DMS53 (cell line): ENCODE data around the gene TIMM10B.
A peak's percentile ranks its signal among the peaks of the same experiment; 100 is the strongest.

Experiments
- DNase-seq: peaks from one replicate; lab custom pipeline; 2025; lab: John Stamatoyannopoulos, UW

Gene TIMM10B, protein sequence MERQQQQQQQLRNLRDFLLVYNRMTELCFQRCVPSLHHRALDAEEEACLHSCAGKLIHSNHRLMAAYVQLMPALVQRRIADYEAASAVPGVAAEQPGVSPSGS

DNA sequence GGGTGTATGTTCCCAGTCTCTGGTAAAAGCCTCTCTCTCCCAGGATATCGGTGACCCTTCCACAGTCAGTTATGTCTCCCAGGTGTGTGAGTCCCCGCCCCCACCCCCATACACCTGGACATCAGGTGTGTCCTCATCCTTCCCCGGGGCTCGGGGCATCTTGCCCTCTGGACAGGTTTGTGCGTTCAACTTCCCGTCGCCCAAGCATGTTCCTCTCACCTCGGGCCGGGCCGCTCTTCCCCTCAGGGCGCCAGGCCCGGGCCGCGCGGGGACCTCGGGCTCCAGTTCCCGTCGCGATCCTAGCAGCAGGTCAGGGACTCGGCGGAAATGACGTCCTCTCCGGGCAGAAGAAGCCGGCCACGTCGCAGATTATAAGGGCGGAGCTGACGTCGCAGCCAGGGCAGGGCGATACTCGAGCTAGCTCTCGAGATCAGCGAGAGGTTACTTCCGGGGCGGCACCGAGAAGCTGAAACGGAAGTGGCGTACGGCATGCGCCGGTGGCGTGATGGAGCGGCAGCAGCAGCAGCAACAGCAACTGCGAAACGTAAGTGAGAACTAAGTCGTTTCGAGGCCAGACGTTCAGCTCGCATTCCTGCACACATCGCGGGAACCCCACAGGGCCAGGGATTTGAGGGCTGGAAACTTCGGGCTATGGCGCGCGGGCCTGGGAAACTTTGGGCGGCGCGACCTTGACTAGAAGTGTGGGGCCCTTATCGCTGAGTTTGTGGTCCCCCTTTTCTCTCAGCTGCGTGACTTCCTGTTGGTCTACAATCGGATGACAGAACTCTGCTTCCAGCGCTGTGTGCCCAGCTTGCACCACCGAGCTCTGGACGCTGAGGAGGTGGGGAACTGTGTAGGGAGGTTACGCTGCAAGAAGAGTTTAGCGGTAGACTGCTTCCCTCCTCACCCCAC, at the start of gene TIMM10B, which contains the start of gene ARFIP2:
Gene TIMM10B (plus strand): TSS at position 490 of the 912 bp plus-strand sequence. CDS start 16 bp downstream, at position 506.
Gene ARFIP2 (minus strand): TSS at position 320 of the 912 bp plus-strand sequence. CDS start 910 bp downstream, outside the sequence.
- DNase-seq = peak; percentile 99

DNA sequence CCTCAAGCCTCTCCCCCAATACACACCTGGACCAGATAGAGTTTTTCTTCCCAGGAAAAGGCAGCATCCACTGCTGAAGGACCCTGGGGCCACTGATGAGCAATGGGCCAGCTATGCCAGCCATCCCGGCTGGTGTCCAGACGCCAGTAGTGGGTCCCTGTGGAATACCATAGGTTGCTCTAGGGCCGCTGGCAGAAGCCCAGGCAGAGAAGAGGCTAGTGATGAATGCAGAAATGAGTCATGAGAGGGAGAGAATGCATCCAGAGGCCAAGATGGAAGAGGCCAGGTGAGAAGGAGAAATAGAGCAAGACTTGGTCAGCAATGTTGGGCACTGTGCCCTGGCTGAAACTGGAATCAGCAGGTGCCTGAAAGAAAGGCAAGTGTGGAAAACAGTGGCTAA, 49.4 kb upstream of the TIMM10B start:
- DNase-seq = peak; percentile 11

DNA sequence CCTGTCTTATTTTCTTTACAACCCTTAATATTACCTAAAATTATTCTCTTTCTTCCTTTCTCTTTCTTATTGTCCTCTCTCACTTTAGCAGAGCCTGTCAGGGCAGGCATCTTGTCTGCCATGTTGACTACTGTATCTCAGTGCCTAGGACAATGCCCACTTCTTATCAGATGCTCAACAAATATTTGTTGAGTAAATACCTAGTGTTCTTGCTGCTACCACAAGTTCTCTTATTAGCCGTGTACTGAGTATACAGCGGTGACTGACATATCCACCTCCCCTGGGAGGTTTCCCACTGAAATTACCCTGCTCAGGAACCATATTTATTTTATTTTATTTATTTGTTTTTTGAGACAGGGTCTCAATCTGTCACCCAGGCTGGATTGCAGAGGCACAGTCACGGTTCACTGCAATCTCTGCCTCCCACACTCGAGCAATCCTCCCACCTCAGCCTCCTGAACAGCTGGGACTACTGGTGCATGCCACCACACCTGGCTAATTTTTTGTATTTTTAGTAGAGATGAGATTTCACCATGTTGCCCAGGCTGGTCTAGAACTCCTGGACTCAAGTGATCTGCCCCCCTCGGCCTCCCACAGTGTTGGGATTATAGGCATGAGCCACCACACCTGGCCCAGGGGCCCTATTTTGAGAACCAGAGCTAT, 47.2 kb upstream of the TIMM10B start:
- peak; percentile 65 for DNase-seq

DNA sequence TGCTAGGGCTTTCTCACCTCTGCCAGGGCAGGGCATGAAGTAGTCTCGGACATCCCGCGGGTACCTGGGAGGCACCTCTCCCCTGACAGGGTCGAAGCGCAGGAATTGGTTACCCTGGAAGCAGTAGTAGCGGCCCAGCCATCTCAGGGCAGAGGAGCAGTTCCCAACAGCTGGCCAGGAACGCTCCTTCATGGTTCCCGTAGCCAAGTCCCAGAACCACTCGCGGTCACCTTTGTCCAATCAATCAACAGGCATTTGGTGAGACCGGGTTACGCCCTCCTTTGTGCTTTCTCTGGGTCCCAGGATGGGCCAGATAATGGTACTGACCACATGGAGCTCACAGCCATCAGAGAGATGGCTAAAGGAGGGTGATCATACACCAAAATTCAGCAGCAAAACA, 43.9 kb upstream of the TIMM10B start:
- DNase-seq = no peak

DNA sequence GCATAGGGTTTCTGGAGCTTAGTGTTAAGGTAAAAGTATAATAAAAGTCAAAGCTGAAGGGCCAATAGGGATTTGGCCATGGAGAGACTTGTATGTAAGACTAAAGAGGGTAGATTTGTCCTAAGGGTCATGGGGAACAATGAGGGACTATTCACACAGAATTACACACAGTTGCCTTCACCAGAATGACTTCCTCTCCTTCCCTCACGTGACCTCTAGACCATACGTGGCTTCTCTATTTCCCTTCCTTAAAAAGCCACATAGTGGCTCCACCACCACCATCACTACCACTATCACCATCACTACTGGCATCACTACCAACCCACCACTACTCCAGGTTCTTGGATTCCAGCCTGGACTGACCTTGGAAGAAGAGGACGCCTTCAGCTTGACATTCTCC, 43.3 kb upstream of the TIMM10B start:
- DNase-seq = no peak

DNA sequence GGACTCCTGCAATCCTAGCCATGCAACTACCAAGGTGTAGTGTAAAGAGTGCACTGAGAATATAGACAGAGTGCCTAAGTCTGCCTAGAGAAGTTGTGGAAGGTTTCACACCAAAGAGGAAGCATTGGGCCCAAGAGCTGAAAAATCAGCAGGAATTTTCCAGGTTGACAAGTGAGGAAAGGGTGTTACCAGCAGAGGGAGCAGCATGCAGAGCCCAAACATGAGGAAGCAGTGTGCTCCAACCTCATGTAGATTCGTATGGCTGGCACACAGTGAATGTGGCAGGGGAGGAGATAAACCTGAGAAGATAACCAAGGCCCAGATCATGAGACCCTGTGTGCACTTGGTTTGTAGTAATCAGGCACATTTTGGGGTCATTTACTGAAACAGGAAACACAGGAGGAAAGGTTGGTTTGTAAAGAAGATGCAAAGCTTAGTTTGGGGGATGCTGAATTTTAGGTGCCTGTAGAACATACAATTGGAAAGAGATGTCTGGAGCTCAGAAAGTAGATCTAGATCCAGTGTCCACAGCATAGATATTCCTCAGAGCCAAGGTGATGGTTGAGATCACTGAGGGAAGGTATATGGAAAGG, 42.2 kb upstream of the TIMM10B start:
- peak; percentile 91 for DNase-seq

DNA sequence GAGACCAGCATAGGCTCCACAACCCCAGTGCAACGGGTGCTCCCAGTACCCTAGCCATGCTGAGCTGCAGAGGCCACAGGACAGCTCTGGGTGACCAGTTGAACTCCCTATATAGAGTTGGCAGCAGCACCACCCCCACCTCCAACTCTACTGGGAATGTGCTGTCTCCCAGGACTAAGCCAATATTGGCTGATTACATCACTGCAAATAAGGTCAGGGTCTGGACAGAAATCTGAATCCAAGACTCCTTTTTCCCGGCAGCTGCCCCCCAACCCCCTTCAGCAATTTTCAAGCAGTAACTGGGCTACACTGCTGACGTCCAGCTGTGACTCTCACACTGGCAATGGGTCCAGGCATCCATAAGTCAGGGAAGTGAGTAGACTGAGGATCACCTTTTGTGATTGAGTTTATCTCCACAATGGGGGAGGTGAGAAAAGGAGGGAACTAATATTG, 40.4 kb upstream of the TIMM10B start, which contains the start of gene HPX:
Gene HPX (minus strand): TSS at position 82 of the 453 bp plus-strand sequence. CDS start 24 bp downstream, at position 58.
- DNase-seq = peak; percentile 38

DNA sequence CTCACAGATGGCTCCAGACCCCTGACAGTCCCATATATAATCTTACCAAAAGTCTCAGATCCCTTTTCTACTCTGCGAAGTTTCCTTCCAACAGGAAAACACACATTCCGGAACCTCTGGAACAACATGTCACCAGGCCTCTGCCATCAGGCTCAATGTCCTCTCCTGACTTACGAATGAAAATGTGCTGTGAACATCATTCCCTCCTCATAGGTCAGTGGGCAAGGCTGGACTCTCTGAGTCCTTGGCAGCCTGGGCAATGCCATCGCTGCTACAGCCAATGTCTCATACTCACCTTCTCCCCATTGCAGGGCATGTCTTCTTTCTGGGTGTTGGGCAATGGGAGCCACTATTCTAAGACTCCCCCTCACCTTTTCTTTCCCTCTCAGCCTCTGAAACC, 38.9 kb upstream of the TIMM10B start:
- no peak for DNase-seq

DNA sequence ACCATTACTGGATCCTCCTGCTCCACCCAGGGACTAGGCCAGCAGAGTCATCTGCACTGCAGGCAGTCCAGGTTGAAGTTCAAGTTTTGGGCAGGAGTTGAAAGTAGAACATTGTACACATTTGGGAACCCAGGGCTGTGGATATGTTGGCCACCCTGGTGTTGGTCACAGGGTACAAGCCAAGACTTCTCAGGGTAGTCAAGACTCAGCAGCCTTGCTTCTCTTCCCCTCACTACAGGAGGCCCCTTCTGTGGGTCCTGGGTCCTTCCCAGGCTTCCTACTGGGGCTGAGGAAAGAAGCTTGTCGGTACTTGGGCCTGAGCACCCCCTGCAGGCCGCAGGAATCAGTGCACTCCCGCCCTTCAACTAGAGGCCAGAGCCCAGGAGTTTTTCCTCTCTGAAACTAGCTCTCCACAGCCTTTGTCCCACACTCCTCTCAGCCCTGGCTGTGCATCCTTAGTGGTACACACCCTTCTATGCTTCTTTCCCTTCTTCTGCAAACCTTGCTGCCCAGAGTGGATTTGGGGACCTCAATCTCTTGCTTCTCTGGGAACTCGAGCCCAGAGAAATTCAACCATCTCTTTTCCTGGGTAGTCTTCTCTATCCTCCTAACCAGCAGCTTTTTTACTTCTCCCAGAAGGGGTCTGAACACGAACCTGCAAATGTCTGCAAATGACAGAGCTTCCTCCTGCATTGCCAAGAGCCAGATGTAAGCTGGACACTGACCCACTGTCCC, 37.9 kb upstream of the TIMM10B start:
- peak; percentile 64 for DNase-seq

DNA sequence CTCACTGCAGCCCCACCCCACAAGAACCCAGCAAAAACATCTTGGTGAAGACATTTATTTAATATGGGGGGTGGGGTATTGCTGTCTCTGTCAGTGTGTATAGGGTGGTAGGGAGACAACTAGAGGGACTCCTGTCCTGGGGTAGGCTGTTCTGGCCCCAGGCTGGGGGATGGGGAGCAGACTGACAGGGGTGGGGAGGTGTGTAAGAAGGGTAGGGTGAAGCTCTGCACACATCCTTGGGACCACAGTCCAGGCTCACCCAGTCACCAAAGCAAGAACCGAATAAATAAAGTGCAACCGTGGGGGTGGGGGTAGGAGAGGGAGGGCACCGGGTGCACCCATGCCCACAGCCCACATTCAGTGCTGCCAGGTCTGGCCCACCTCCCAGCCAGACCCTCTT, 32.7 kb upstream of the TIMM10B start:
- no peak for DNase-seq

DNA sequence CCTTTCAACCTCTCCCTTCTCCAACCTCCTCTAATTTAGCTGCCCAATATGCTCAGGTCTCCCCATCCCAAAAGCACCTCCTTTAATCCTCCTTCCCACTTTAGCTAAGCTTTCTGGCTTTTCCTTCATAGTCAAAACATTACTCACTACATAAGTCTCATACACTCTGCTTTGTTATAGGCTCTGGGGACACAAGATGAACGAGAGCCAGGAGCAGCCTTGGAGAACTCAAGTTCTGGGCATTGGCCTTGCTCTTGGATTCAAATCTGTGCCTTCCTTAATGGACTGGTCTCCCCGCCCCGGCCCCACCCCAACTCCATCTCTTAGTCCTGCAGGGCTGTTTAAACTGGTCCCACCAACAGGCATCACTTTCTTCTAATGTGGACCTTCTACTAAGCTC, 29.1 kb upstream of the TIMM10B start:
- no peak for DNase-seq

DNA sequence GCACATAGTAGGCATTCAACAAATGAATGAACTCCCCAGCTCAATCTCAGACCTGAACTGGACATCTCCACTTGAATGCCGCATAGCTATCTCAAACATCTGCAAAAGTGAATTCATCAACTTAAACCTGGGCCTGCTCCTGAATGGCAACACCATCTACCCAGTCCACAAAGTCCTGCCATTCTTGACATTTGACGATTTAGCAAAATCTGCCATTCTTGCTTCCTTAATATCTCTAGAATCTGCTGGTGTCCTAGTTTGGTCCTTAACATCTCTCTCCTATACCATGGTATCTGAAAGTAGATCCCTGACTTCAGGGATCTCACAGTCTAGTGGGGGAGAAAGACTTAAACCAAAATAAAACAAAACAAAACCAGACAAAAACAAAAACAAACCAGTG, 28.1 kb upstream of the TIMM10B start:
- no peak for DNase-seq

DNA sequence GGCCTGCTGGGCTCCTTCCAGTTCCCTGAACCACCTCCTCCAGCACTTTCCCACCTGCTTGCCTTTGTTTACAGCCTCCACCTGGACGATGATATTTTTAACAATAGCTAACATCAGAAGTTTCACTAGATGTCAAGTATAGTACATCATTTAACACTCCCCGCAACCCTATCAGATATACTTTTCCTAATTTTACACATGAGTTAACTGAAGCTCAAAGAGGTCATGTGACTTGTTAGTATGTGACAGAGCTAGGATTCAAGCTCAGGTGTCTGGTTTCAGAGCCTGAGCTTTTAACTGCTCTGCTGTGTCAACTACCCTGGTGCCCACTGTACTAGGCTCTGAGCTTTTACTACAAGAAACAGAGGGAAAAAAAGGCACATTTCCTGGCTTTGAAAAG, 26.2 kb upstream of the TIMM10B start:
- DNase-seq = peak; percentile 55

DNA sequence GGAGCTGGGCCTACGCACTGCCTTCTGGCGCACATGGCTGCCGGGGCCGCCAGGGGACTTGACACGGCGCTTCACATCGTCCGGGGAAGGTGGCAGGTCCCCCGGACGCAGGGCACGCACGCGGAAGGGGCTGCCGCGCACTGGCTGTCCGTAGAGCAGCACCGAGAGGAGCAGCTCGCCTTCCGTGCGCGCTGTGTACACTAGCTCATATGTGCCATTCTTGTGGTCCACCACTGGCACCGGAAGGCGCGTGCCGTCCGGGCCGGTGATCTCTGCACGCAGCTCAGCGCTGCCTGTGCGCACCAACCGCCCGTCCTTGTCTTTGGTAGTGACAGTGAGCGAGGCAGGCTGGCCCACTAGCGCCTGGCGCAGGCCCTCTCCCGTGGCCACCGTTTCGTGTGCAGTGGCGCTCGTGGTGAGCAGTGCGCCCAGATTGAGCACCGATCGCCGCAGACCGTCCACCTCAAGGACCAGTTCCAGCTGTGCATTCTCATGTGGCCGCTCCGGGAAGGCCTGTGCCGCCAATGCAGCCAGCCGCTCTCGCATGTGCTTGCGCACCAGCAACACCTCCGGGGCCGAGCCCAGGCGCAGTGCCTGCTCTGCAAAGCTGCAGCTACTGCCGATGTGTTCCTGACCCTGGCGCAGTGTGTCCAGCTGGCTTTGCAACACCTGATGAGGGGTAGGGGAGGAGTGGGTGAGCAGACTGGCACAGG, 24.8 kb upstream of the TIMM10B start:
- DNase-seq = no peak

DNA sequence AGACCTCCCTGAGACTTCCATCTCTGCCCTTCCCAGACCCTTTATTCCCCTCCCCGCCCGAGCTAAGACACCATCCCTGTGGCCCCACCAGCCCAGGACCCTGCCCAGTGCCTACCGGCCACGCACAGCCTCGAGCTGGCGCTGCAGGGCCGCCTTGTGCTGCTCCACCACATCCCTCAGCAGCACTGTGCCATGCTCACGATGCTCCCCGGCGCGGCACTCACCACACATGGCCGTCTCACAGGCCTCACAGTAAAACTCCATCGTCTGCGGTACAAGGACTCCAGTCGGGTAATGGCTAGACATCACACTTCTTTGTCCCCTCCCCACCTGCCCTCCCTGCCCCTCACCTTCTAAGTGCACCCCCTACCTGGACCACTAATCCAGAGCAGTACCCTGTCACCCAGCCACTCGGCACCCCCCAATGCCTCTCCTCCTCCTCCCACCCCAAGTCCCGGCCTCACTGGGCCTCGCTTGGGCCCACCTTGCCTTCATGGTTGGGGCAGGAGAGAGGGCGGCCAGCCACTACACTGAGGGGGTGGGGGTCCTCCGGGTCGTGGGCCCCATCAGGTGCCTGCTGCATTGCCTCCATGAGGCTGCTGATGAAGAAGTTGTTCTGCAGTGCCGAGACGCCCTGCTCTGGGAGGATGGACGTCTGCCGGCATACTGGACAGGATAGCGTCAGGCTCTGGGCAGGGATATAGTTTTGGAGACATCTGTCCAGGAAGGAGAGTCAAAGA, 23.6 kb upstream of the TIMM10B start:
- no peak for DNase-seq

DNA sequence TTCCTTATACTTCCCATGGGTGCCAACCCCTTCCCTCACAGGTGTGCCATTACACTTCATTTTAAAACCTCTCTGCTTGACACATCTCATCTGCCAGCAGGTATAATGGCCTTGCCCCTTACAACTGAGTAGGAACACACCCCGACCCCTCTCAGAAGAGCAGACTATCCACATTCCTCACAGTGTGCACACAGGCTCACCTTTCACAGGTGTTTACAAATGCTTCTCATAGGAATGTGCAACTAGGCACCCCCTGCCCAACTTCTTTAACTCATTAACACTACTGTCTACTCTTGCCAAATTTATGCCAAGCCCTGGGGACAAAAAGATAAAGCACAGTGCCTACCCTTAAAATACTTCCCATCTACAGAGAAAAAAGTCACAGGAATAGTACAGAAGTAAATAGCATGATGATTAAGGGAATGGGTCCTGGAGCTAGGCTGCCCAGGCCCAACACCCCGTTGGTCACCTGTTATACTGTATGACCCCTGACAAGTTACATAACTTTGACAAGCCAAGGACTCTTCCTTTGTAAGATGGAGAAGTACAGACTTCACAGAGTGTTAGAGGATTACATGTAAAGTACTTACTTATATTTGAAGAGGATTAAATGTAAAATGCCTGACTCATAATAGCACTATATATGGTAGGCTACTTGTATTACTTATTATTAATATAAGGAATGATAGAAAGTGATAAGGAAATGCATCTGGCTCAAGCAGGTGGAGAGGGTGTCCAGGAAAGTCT, 22.8 kb upstream of the TIMM10B start:
- peak; percentile 42 for DNase-seq

DNA sequence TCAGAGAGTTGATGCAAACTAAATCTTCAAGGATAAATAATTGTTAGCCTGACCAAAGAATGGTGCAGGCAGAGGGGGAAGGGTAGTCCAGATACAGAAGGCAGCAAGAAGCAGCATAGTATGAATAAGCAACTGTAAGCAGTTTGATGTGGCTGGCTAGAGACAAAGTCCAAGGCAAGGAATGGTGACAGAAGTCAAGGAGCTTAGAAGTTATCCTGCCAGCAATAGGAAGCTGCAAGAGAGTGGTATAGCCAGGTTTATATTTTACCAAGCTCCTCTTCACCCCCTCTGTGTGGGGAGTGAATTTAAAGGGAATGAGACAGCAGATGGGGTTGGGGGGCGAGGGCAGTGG, 22.2 kb upstream of the TIMM10B start:
- DNase-seq = no peak

DNA sequence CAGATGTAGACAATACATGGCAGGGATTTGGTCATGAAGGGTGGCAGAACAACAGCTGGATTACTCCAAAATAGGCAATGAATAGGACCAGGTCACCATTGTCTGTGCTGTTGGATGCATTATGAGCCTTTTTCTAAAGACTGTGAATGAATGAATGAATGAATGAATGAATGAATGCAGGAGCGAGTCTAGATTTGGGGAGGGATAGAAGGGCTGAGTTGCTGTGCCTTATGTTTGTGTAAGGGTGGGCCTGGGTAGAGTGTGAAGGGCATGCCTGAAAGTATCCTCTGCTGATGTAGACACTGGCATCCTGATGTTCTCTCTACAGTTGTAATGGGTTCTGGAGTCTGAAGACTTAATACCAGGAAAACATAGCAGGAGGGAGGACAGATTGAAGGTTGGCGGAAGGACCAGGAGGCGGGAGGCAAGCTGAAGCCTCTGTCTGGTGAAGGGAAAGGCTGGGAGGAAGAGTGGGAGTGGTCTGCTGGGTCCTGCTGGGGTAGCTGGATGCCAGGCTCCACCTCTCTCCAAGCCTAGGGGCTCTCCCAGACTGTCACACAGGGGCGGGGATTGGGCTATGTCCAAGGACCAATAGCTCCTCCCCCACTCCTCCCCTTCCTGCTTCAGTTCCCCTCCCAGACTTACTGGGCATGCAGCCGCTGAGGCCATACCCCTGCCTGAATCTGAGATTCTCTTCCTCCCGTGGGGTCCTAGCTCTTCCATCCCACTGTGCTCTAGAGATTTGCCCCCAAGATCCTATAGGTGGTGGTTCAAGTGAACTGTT, 12.4 kb upstream of the TIMM10B start:
- peak; percentile 34 for DNase-seq

DNA sequence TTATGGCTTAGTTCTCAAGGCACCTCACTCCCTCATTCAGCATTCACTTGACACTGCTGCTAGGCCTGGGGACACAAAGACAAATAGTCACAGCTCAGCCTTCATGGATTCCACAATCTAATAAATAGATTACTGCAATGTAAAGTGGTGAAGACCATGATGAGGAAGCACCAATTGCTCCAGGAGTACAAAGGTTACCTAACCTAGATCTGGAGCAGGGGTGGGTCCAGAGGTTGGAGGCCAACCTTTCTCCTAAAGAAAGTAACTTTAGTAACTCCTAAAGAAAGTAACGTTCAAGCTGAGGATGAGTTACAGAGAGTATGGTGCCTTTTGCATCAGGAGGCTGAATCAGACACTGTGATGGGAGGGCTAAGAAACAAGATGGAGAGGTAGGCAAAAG, 11.7 kb upstream of the TIMM10B start:
- no peak for DNase-seq
